IMR-90 (cell line): ENCODE results near the gene MYBL2. TPM values are rescaled to one million over a fixed set of nuclear protein-coding genes. Genes with fewer than 3 reads are reported as not detected.
A peak's percentile ranks its signal among the peaks of the same experiment; 100 is the strongest.

Source experiments
- ATAC-seq: fragments of 200-7000 bp; cut with Tn5 transposase; 2 replicates; pipeline ENCODE4 v1.9.1; 2020; ENCODE audit warnings: low read depth, mild to moderate bottlenecking, moderate library complexity
- BruUV-seq: library from RNA; stranded (reverse); fragments of 400-500 nt; replicated peaks from 2 replicates; lab custom pipeline; 2021; lab: Mats Ljungman, UMichigan
- CTCF ChIA-PET: fragments of 300-600 bp; formaldehyde crosslinking; extraction: SDS; loops from one replicate; lab custom pipeline; 2021; ENCODE audit warnings: antibody characterized with exemption; lab: Yijun Ruan, JAX
- POLR2A ChIA-PET: fragments of 300-600 bp; sonication (Branson Sonifier 250); formaldehyde crosslinking; loops from one replicate; lab custom pipeline; 2022; ENCODE audit warnings: antibody characterized with exemption; ENCODE audit not compliant: unreplicated experiment; lab: Charles Lee
- DNase-seq: peaks from one replicate; pipeline ENCODE4 v3.0.0; 2013
- H2AFZ ChIP-seq: replicated peaks from 2 replicates; pipeline ENCODE3; 2013; ENCODE audit warnings: low read length, mild to moderate bottlenecking; ENCODE audit not compliant: poor library complexity
- H2AK5ac ChIP-seq: 2 replicates; pipeline ENCODE4 v1.6.1; 2013; ENCODE audit warnings: low read depth, low read length, inconsistent platforms
- H2AK9ac ChIP-seq: replicated peaks from 2 replicates; pipeline ENCODE3; 2013; ENCODE audit warnings: mild to moderate bottlenecking, low read depth, low read length, moderate library complexity; ENCODE audit not compliant: poor library complexity
- H2BK120ac ChIP-seq: 2 replicates; pipeline ENCODE4 v1.6.1; 2013; ENCODE audit warnings: low read depth, low read length, inconsistent platforms
- H2BK15ac ChIP-seq: 3 replicates; pipeline ENCODE4 v1.6.1; 2013; ENCODE audit warnings: low read depth, low read length, inconsistent platforms
- H2BK20ac ChIP-seq: 2 replicates; pipeline ENCODE4 v1.6.1; 2013; ENCODE audit warnings: low read depth, mild to moderate bottlenecking, inconsistent platforms, low read length, moderate library complexity
- H2BK5ac ChIP-seq: 2 replicates; pipeline ENCODE4 v1.6.1; 2013; ENCODE audit warnings: mild to moderate bottlenecking, low read depth, low read length, inconsistent platforms; ENCODE audit not compliant: poor library complexity, severe bottlenecking
- H3K14ac ChIP-seq: replicated peaks from 2 replicates; pipeline ENCODE4 v1.6.1; 2013; ENCODE audit warnings: low read depth, low read length, inconsistent platforms
- H3K18ac ChIP-seq: 2 replicates; pipeline ENCODE4 v1.6.1; 2013; ENCODE audit warnings: low read depth, low read length, control low read depth
- H3K23ac ChIP-seq: 2 replicates; pipeline ENCODE4 v1.6.1; 2013; ENCODE audit warnings: low read depth, low read length, inconsistent platforms
- H3K27ac ChIP-seq: 2 replicates; pipeline ENCODE4 v1.5.1; 2013; ENCODE audit warnings: mild to moderate bottlenecking, control low read depth, low read length; ENCODE audit not compliant: insufficient read depth
- H3K27me3 ChIP-seq: 2 replicates; pipeline ENCODE4 v1.6.1; 2013; ENCODE audit warnings: low read length; ENCODE audit not compliant: control insufficient read depth, insufficient read depth
- H3K36me3 ChIP-seq: 2 replicates; pipeline ENCODE4 v1.6.1; 2013; ENCODE audit warnings: low read length, mixed read lengths; ENCODE audit not compliant: control insufficient read depth, insufficient read depth
- H3K4ac ChIP-seq: 2 replicates; pipeline ENCODE4 v1.6.1; 2013; ENCODE audit warnings: low read depth, low read length, inconsistent platforms
- H3K4me1 ChIP-seq: 2 replicates; pipeline ENCODE4 v1.6.1; 2013; ENCODE audit warnings: low read length, mixed read lengths; ENCODE audit not compliant: control insufficient read depth, insufficient read depth
- H3K4me2 ChIP-seq: 2 replicates; pipeline ENCODE4 v1.6.1; 2013; ENCODE audit warnings: low read depth, mild to moderate bottlenecking, control low read depth, low read length, moderate library complexity
- H3K4me3 ChIP-seq: 2 replicates; pipeline ENCODE4 v1.5.1; 2013; ENCODE audit warnings: low read depth, mild to moderate bottlenecking, control low read depth, low read length, moderate library complexity; ENCODE audit not compliant: insufficient read depth
- H3K56ac ChIP-seq: 2 replicates; pipeline ENCODE4 v1.6.1; 2013; ENCODE audit warnings: low read length, inconsistent platforms; ENCODE audit not compliant: insufficient read depth; ENCODE audit errors: extremely low read depth
- H3K79me1 ChIP-seq, 2 experiments: 2 replicates each; pipeline ENCODE4 v1.6.1; 2013; ENCODE audit warnings: low read length in 2 of 2, inconsistent platforms in 1 of 2, low read depth in 1 of 2
- H3K9ac ChIP-seq: 2 replicates; pipeline ENCODE4 v1.6.1; 2013; ENCODE audit warnings: low read depth, low read length, control low read depth
- H3K9me1 ChIP-seq: 2 replicates; pipeline ENCODE4 v1.6.1; 2013; ENCODE audit warnings: low read length, inconsistent platforms; ENCODE audit not compliant: insufficient read depth
- H3K9me3 ChIP-seq: 2 replicates; pipeline ENCODE4 v1.6.1; 2013; ENCODE audit warnings: low read length; ENCODE audit not compliant: control insufficient read depth, insufficient read depth
- H4K20me1 ChIP-seq: 2 replicates; pipeline ENCODE4 v1.6.1; 2013; ENCODE audit warnings: low read length, inconsistent platforms; ENCODE audit not compliant: insufficient read depth
- H4K5ac ChIP-seq: 2 replicates; pipeline ENCODE4 v1.6.1; 2013; ENCODE audit warnings: mild to moderate bottlenecking, low read depth, low read length, control low read depth
- H4K8ac ChIP-seq, 2 experiments: 2 replicates each; pipeline ENCODE4 v1.6.1; 2013; ENCODE audit warnings: low read depth in 2 of 2, low read length in 2 of 2, control low read depth in 1 of 2, inconsistent platforms in 1 of 2
- H4K91ac ChIP-seq: 2 replicates; pipeline ENCODE4 v1.6.1; 2013; ENCODE audit warnings: low read depth, low read length, inconsistent platforms; ENCODE audit not compliant: insufficient read depth
- BHLHE40 ChIP-seq: fragments of 150-350 bp; IDR thresholded peaks from 2 replicates; pipeline ENCODE4 v1.6.1; 2016; ENCODE audit warnings: mild to moderate bottlenecking, low read depth, low read length
- CEBPB ChIP-seq: IDR thresholded peaks from 2 replicates; pipeline ENCODE4 v1.6.1; 2012; ENCODE audit warnings: low read depth, low read length, improper control_type of control experiment
- CHD1 ChIP-seq: IDR thresholded peaks from 2 replicates; pipeline ENCODE4 v1.6.1; 2012; ENCODE audit warnings: low read depth, low read length, improper control_type of control experiment
- FOS ChIP-seq: fragments of 150-350 bp; IDR thresholded peaks from 2 replicates; pipeline ENCODE4 v1.6.1; 2016; ENCODE audit warnings: low read depth, low read length
- MAZ ChIP-seq: IDR thresholded peaks from 2 replicates; pipeline ENCODE4 v1.6.1; 2012; ENCODE audit warnings: low read depth, mild to moderate bottlenecking, low read length, improper control_type of control experiment, moderate library complexity, borderline replicate concordance
- MXI1 ChIP-seq: IDR thresholded peaks from 2 replicates; pipeline ENCODE4 v1.6.1; 2012; ENCODE audit warnings: low read depth, mild to moderate bottlenecking, low read length, moderate library complexity, borderline replicate concordance
- NFE2L2 ChIP-seq: fragments of 150-350 bp; IDR thresholded peaks from 2 replicates; pipeline ENCODE4 v1.6.1; 2016; ENCODE audit warnings: low read depth, mild to moderate bottlenecking, low read length
- POLR2A ChIP-seq: IDR thresholded peaks from 2 replicates; pipeline ENCODE4 v1.6.1; 2012; ENCODE audit warnings: mild to moderate bottlenecking, low read depth, low read length
- RCOR1 ChIP-seq: IDR thresholded peaks from 2 replicates; pipeline ENCODE4 v1.6.1; 2012; ENCODE audit warnings: mild to moderate bottlenecking, low read length, improper control_type of control experiment; ENCODE audit not compliant: insufficient replicate concordance
- RFX5 ChIP-seq: IDR thresholded peaks from 2 replicates; pipeline ENCODE4 v1.8.0; 2012; ENCODE audit warnings: low read depth, mild to moderate bottlenecking, low read length, moderate library complexity
- SMC3 ChIP-seq: fragments of 150-350 bp; IDR thresholded peaks from 2 replicates; pipeline ENCODE4 v1.6.1; 2016; ENCODE audit warnings: low read depth, mild to moderate bottlenecking, antibody characterized with exemption, low read length, moderate library complexity
- WGBS, 2 experiments: methylation state at CpG; one replicate each; pipeline versions ENCODE4 v1.1.5 to v1.1.7; 2013; ENCODE audit warnings: missing lambda C conversion rate in 2 of 2; ENCODE audit not compliant: insufficient read length in 1 of 2; ENCODE audit errors: extremely low coverage in 2 of 2; 5-methylcytosine and 5-hydroxymethylcytosine counted together
- dilution Hi-C: fragments of 300-500 bp; cut with HindIII; formaldehyde crosslinking; loops from one replicate; pipeline ENCODE4 v1.14.3; 2018; ENCODE audit warnings: low sequenced_read_pairs; ENCODE audit not compliant: unreplicated experiment
- in situ Hi-C: fragments of 300-500 bp; cut with MboI; formaldehyde crosslinking; loops from 3 replicates; pipeline ENCODE4 v1.14.3; 2019; ENCODE audit warnings: low sequenced_read_pairs, inconsistent platforms, mixed read lengths
- intact Hi-C: fragments of 100-400 bp; cut with micrococcal nuclease; formaldehyde crosslinking; loops from 2 replicates; pipeline ENCODE4 v1.10.0; 2022
- polyA plus RNA-seq, 3 experiments: library from polyadenylated mRNA; depleted of rRNA; stranded (reverse); fragments of >200 nt; gene quantifications; 2 replicates each; pipeline ENCODE4 v1.2.3, GENCODE V29; 2012; ENCODE audit warnings: low replicate concordance in 1 of 3
- total RNA-seq: library from RNA; depleted of rRNA; stranded (reverse); fragments of >200 nt; gene quantifications from 2 replicates; pipeline ENCODE4 v1.2.3, GENCODE V29; 2012
- TF ChIP-seq, protein P1 (sequence below): conservative IDR thresholded peaks from 2 replicates; pipeline ENCODE4 v1.5.1; 2012; ENCODE audit warnings: mild to moderate bottlenecking, low read depth, low read length, improper control_type of control experiment
- TF ChIP-seq, protein P2 (sequence below): fragments of 150-350 bp; IDR thresholded peaks from 2 replicates; pipeline ENCODE4 v1.6.1; 2016; ENCODE audit warnings: low read depth, mild to moderate bottlenecking, low read length, moderate library complexity, borderline replicate concordance
- TF ChIP-seq, protein P3 (sequence below): fragments of 150-350 bp; IDR thresholded peaks from 2 replicates; pipeline ENCODE4 v1.6.1; 2017; ENCODE audit warnings: mild to moderate bottlenecking, antibody characterized with exemption, low read length, low read depth

Gene MYBL2
- total and polyA plus RNA-seq, 2 of the 4 experiments (the other 2 are of a cell fraction), result 12.4 to 23.1 TPM

DNA sequence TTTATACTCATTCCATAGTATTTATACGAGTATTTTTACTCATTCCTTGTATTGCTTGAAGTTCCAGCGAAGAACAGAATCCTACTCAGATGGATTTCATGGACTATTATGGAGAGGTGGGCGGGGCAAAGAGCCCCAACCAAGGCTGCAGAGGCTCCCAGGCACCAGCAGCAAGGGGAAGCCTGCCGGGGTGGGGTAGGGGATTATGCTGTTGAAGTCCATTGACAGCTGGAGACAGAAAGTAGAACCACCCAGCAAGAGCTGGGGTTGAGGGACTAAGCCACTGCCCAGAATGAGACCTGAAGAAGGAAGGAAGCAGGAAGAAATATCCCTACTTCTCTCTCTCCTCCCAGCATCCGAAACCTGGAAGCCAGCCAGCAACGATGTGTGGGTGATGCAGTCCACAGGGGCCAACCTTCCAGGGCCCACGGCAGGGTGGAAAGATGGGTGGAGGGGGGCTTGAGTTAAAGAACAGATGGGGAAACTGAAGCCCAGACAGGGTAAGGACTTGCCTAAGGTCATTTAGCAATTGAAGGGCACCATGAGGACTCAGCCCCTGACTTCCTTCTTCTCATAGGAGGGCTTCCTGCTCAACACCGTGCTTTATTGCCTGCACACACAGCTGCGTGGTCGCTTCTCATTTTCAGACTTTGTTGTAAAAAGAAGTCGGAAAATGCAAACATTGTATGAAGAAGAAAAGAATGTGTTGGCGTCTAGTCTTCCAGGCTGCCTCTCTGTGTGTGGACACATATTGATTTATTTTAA is 78.2 kb downstream of the MYBL2 start:
- Histone ChIP-seq H4K5ac (no peak overlapping the region), H3K9me3 (no peaks in the 10 kb centered on the region; the same call in 1 of the 2 replicates), H2BK120ac (no peak overlapping the region), H3K4me2 (no peak overlapping the region), H3K4me1 (no peaks in the 10 kb centered on the region; the same call in 1 of the 2 replicates), H2AFZ (peak overlapping the region; percentile 48), H4K8ac (peak overlapping the region in 1 of 2 experiments; percentile 30; a peak in 2 of 4 replicates), H3K4me3 (no peak overlapping the region), H4K91ac (no peak overlapping the region), H2AK5ac (no peak overlapping the region), H3K4ac (peak overlapping the region; percentile 20; the same call in 1 of the 2 replicates), H3K27me3 (no peaks in the 10 kb centered on the region; the same call in 1 of the 2 replicates), H2BK5ac (no peak overlapping the region), H3K79me1 (no peaks in the 10 kb centered on the region), H3K18ac (no peak overlapping the region), H3K9ac (no peak overlapping the region), H3K56ac (no peak overlapping the region), H3K36me3 (no peaks in the 10 kb centered on the region), H3K23ac (no peak overlapping the region), H3K9me1 (no peaks in the 10 kb centered on the region), H3K27ac (no peak overlapping the region), H2BK15ac (no peak overlapping the region), H3K14ac (no peak overlapping the region), H4K20me1 (no peaks in the 10 kb centered on the region), H2AK9ac (peak overlapping the region; percentile 8), H2BK20ac (no peak overlapping the region)
- 0% methylated on average over 1 of the region's 12 CpGs; no CpG with 5 or more reads in 1 of the 2 experiments for WGBS, 2 experiments
- dilution Hi-C loops (no loop called here), intact Hi-C loops (loop anchor here (5.0 kb wide), 1 partner anchor 208 kb away; no protein-coding TSS in a partner anchor), in situ Hi-C loops (no loop called here)
- no peak for ATAC-seq
- ChIA-PET POLR2A (no interaction called here), CTCF (interaction anchor here (0.5 kb wide), 1 partner anchor 169 kb away, joined by 4 read pairs; no protein-coding TSS in a partner anchor)
- BruUV-seq, result no TSS peak
- DNase-seq, result no peak
- TF ChIP-seq CEBPB (no peak), NFE2L2 (no peak), CHD1 (no peak), SMC3 (no peak), FOS (no peak), POLR2A (no peak), MAZ (no peak), RFX5 (no peak), RCOR1 (no peak), BHLHE40 (no peak), MXI1 (no peak)
- TF ChIP-seq, protein P1, sequence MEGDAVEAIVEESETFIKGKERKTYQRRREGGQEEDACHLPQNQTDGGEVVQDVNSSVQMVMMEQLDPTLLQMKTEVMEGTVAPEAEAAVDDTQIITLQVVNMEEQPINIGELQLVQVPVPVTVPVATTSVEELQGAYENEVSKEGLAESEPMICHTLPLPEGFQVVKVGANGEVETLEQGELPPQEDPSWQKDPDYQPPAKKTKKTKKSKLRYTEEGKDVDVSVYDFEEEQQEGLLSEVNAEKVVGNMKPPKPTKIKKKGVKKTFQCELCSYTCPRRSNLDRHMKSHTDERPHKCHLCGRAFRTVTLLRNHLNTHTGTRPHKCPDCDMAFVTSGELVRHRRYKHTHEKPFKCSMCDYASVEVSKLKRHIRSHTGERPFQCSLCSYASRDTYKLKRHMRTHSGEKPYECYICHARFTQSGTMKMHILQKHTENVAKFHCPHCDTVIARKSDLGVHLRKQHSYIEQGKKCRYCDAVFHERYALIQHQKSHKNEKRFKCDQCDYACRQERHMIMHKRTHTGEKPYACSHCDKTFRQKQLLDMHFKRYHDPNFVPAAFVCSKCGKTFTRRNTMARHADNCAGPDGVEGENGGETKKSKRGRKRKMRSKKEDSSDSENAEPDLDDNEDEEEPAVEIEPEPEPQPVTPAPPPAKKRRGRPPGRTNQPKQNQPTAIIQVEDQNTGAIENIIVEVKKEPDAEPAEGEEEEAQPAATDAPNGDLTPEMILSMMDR, result no peak
- TF ChIP-seq, protein P2, sequence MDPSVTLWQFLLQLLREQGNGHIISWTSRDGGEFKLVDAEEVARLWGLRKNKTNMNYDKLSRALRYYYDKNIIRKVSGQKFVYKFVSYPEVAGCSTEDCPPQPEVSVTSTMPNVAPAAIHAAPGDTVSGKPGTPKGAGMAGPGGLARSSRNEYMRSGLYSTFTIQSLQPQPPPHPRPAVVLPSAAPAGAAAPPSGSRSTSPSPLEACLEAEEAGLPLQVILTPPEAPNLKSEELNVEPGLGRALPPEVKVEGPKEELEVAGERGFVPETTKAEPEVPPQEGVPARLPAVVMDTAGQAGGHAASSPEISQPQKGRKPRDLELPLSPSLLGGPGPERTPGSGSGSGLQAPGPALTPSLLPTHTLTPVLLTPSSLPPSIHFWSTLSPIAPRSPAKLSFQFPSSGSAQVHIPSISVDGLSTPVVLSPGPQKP, result no peak
- TF ChIP-seq, protein P3, sequence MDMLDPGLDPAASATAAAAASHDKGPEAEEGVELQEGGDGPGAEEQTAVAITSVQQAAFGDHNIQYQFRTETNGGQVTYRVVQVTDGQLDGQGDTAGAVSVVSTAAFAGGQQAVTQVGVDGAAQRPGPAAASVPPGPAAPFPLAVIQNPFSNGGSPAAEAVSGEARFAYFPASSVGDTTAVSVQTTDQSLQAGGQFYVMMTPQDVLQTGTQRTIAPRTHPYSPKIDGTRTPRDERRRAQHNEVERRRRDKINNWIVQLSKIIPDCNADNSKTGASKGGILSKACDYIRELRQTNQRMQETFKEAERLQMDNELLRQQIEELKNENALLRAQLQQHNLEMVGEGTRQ, result no peak
